K562 (cell line): ENCODE data around the gene UNC13C. TPM values are rescaled to one million over a fixed set of nuclear protein-coding genes. Genes with fewer than 3 reads are reported as not detected.

Experiments
- ATAC-seq: fragments of 200-7000 bp; cut with Tn5 transposase; 3 replicates; pipeline ENCODE4 v1.9.1; 2020; ENCODE audit warnings: moderate library complexity
- BruUV-seq: library from RNA; stranded (reverse); fragments of 400-500 nt; replicated peaks from 2 replicates; lab custom pipeline; 2021; lab: Mats Ljungman, UMichigan
- CTCF ChIA-PET: fragments of 300-600 bp; formaldehyde crosslinking; extraction: SDS; loops from one replicate; lab custom pipeline; 2021; ENCODE audit warnings: low intra/inter-chr PET ratio; lab: Yijun Ruan, JAX
- POLR2A ChIA-PET: fragments of 300-600, 350-650 bp; sonication (Branson Sonifier 250); formaldehyde crosslinking; extraction: SDS; loops from one replicate; lab custom pipeline; 2021; ENCODE audit warnings: antibody characterized with exemption, inconsistent platforms; lab: Yijun Ruan, JAX
- DNase-seq, 4 experiments: peaks; one replicate each; pipeline versions ENCODE4 v3.0.0 to v3.0.0-alpha.2; 2011 to 2018; ENCODE audit warnings: low spot score in 3 of 4, mixed read lengths in 3 of 4; ENCODE audit errors: extremely low read depth in 1 of 4
- FAIRE-seq: peaks from 2 replicates; lab custom pipeline; 2011; peaks lifted over from hg19 to GRCh38; lab: Jason Lieb, UNC
- H2AFZ ChIP-seq: 2 replicates; pipeline ENCODE4 v1.6.0; 2011; ENCODE audit warnings: low read depth, low read length, control low read depth, inconsistent platforms
- H3K27ac ChIP-seq: fragments of 200-600 bp; 3 replicates; pipeline ENCODE4 v1.8.0; 2011; ENCODE audit warnings: low read depth, mild to moderate bottlenecking, control low read depth, inconsistent platforms, low read length, moderate library complexity, mixed read lengths; ENCODE audit errors: extremely low read depth
- H3K27me3 ChIP-seq, 2 experiments: fragments of 300-600 bp in 1 of 2; 2 replicates in 1 of 2; 3 replicates in 1 of 2; pipeline versions ENCODE4 v1.6.0 to v1.8.0; 2011; ENCODE audit warnings: inconsistent platforms in 2 of 2, low read length in 2 of 2, mild to moderate bottlenecking in 1 of 2, mixed read lengths in 1 of 2, moderate library complexity in 1 of 2; ENCODE audit not compliant: control insufficient read depth in 2 of 2, insufficient read depth in 2 of 2
- H3K36me3 ChIP-seq: fragments of 300-600 bp; 3 replicates; pipeline ENCODE4 v1.8.0; 2011; ENCODE audit warnings: mild to moderate bottlenecking, low read length, inconsistent platforms; ENCODE audit not compliant: control insufficient read depth, insufficient read depth
- H3K4me1 ChIP-seq, 2 experiments: fragments of 200-600 bp in 1 of 2; replicated peaks in 1 of 2; 2 replicates in 1 of 2; 3 replicates in 1 of 2; pipeline versions ENCODE4 v1.5.1 to v1.8.0; 2011; ENCODE audit warnings: inconsistent platforms in 2 of 2, low read length in 2 of 2, mild to moderate bottlenecking in 1 of 2, mixed read lengths in 1 of 2, moderate library complexity in 1 of 2; ENCODE audit not compliant: control insufficient read depth in 2 of 2, insufficient read depth in 2 of 2
- H3K4me2 ChIP-seq: 2 replicates; pipeline ENCODE4 v1.6.1; 2011; ENCODE audit warnings: low read length, control low read depth, inconsistent platforms, mixed read lengths; ENCODE audit not compliant: insufficient read depth
- H3K4me3 ChIP-seq: fragments of 200-600 bp; sonication (generic), shearing (Covaris generic); 2 replicates; pipeline ENCODE4 v1.5.1; 2016; ENCODE audit warnings: control low read depth, inconsistent platforms
- H3K79me2 ChIP-seq: fragments of 200-600 bp; 3 replicates; pipeline ENCODE4 v1.8.0; 2011; ENCODE audit warnings: low read length, inconsistent platforms; ENCODE audit not compliant: control insufficient read depth, insufficient read depth
- H3K9ac ChIP-seq, 2 experiments: 2 replicates each; pipeline versions ENCODE4 v1.6.0 to v1.6.1; 2011; ENCODE audit warnings: low read depth in 2 of 2, low read length in 2 of 2, control low read depth in 1 of 2, inconsistent platforms in 1 of 2, mild to moderate bottlenecking in 1 of 2, mixed read lengths in 1 of 2; ENCODE audit not compliant: insufficient read depth in 1 of 2
- H3K9me1 ChIP-seq: one replicate; pipeline ENCODE4 v1.6.0; 2011; ENCODE audit warnings: inconsistent platforms, mild to moderate bottlenecking, low read length, moderate library complexity; ENCODE audit not compliant: control insufficient read depth, insufficient read depth
- H3K9me3 ChIP-seq: replicated peaks from 2 replicates; pipeline ENCODE4 v1.5.1; 2011; ENCODE audit warnings: low read depth, low read length, inconsistent platforms; ENCODE audit not compliant: control insufficient read depth, insufficient read depth
- H4K20me1 ChIP-seq: replicated peaks from 2 replicates; pipeline ENCODE4 v1.6.1; 2011; ENCODE audit warnings: low read length, inconsistent platforms, mixed read lengths; ENCODE audit not compliant: control insufficient read depth, insufficient read depth
- HMG20B ChIP-seq: fragments of 250-450 bp; sonication (Bioruptor Pico); IDR thresholded peaks from 2 replicates; pipeline ENCODE4 v1.5.0; 2021; ENCODE audit warnings: mild to moderate bottlenecking
- KAT8 ChIP-seq: fragments of 450-650 bp; IDR thresholded peaks from 2 replicates; pipeline ENCODE4 v1.6.1; 2016; ENCODE audit warnings: low read depth, mild to moderate bottlenecking
- MCM7 ChIP-seq, 2 experiments: fragments of 450-650 bp; IDR thresholded peaks; 2 replicates each; pipeline ENCODE4 v1.6.1; 2016 to 2018
- POLR2AphosphoS5 ChIP-seq: IDR thresholded peaks from 2 replicates; pipeline ENCODE4 v1.6.1; 2011; ENCODE audit warnings: mild to moderate bottlenecking, low read depth, low read length, moderate library complexity; ENCODE audit not compliant: control insufficient read depth, insufficient read depth
- RB1 ChIP-seq: fragments of 450-650 bp; IDR thresholded peaks from 2 replicates; pipeline ENCODE4 v1.6.1; 2017; ENCODE audit warnings: low read depth, mild to moderate bottlenecking
- ZFPM2 ChIP-seq: fragments of 250-450 bp; sonication (Bioruptor Pico); IDR thresholded peaks from 2 replicates; pipeline ENCODE4 v1.5.1; 2022; ENCODE audit warnings: mild to moderate bottlenecking
- ZKSCAN3 ChIP-seq: fragments of 250-450 bp; sonication (Bioruptor Pico); IDR thresholded peaks from 2 replicates; pipeline ENCODE4 v1.4.0; 2020
- WGBS: fragments of 100-300 bp; shearing (Covaris generic); methylation state at CpG from one replicate; pipeline ENCODE4 v1.1.6; 2016; ENCODE audit warnings: low coverage, mixed read lengths; ENCODE audit not compliant: insufficient coverage; ENCODE audit errors: missing lambda C conversion rate; 5-methylcytosine and 5-hydroxymethylcytosine counted together
- in situ Hi-C: fragments of 300-500 bp; cut with MboI; formaldehyde crosslinking; loops from 4 replicates; pipeline ENCODE4 v1.15.0; 2018; ENCODE audit warnings: inconsistent platforms, mixed read lengths
- intact Hi-C: fragments of 100-400 bp; cut with micrococcal nuclease; formaldehyde crosslinking; loops from 2 replicates; pipeline ENCODE4 v1.14.2; 2022
- polyA plus RNA-seq, 8 experiments: library from polyadenylated mRNA; depleted of rRNA in 4 of 8; stranded (reverse) in 5 of 8; unstranded in 3 of 8; fragments of >200 nt; fragmentation: Nextera tagmentation in 2 of 8; fragmentation: Illumina TruSeq in 1 of 8; extraction: Ambion mirVana in 2 of 8; extraction: Trizol in 1 of 8; gene quantifications; 2 replicates each; pipeline versions ENCODE4 v1.2.1 to v1.2.3, GENCODE V29; 2011 to 2014; ENCODE audit warnings: inconsistent platforms in 1 of 8, missing spikeins in 1 of 8
- total RNA-seq, 7 experiments: library from RNA; depleted of rRNA in 6 of 7; stranded (reverse); fragments of >200 nt in 6 of 7; fragmentation: Illumina TruSeq in 2 of 7; extraction: Trizol in 2 of 7; gene quantifications; 2 replicates each; pipeline versions ENCODE4 v1.2.1 to v1.2.3, GENCODE V29; 2011 to 2021; ENCODE audit warnings: low replicate concordance in 1 of 7
- TF ChIP-seq, protein P1 (sequence below): fragments of 450-650 bp; formaldehyde crosslinking; IDR thresholded peaks from 2 replicates; pipeline ENCODE4 v1.4.0; 2020; ENCODE audit warnings: mild to moderate bottlenecking
- TF ChIP-seq, protein P2 (sequence below): fragments of 250-450 bp; sonication (Bioruptor Pico); IDR thresholded peaks from 2 replicates; pipeline ENCODE4 v1.8.0; 2022; ENCODE audit warnings: inconsistent platforms

UNC13C gene
- total and polyA plus RNA-seq, 9 of the 15 experiments (the other 6 are each of a cell fraction or from before 2014, with no cell fraction given) = not detected

GRCh38 chr15:54571576-54571975 lies 593.3 kb downstream of the UNC13C start:
- H3K36me3 ChIP-seq = no peaks in the 10 kb centered on the region
- no peaks in the 10 kb centered on the region for H3K27me3 ChIP-seq
- no peaks in the 10 kb centered on the region for H3K9me1 ChIP-seq
- 0 out of 2 replicates have a peak, but pooled peaks cover 1% of the 10 kb centered on the region for H3K9me3 ChIP-seq
- POLR2A ChIA-PET = no interaction called here
- no TSS peak for BruUV-seq
- TF ChIP-seq POLR2AphosphoS5 (no peak), HMG20B (CRISPR knock-in tag) (no peak), ZFPM2 (CRISPR knock-in tag) (no peak), RB1 (no peak)
- TF ChIP-seq, all 486 proteins: peak for 0
- Histone ChIP-seq H2AFZ (no peak overlapping the region), H3K4me1 (no peaks in the 10 kb centered on the region), H3K4me3 (no peak overlapping the region), H3K79me2 (no peaks in the 10 kb centered on the region), H4K20me1 (no peaks in the 10 kb centered on the region), H3K27ac (no peak overlapping the region), H3K4me2 (no peak overlapping the region), H3K9ac (no peak overlapping the region)
- intact Hi-C loops (no loop called here), in situ Hi-C loops (no loop called here)
- 0% methylated on average over 1 of the region's 1 CpG for WGBS
- ATAC-seq = no peak
- no peak for FAIRE-seq
- DNase-seq = no peak
- CTCF ChIA-PET = no interaction called here

GRCh38 chr15:54575586-54575985 lies 597.3 kb downstream of the UNC13C start:
- TF ChIP-seq KAT8 = no peak
- TF ChIP-seq, protein P1, sequence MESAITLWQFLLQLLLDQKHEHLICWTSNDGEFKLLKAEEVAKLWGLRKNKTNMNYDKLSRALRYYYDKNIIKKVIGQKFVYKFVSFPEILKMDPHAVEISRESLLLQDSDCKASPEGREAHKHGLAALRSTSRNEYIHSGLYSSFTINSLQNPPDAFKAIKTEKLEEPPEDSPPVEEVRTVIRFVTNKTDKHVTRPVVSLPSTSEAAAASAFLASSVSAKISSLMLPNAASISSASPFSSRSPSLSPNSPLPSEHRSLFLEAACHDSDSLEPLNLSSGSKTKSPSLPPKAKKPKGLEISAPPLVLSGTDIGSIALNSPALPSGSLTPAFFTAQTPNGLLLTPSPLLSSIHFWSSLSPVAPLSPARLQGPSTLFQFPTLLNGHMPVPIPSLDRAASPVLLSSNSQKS (CRISPR knock-in tag) = no peak
- TF ChIP-seq, protein P2, sequence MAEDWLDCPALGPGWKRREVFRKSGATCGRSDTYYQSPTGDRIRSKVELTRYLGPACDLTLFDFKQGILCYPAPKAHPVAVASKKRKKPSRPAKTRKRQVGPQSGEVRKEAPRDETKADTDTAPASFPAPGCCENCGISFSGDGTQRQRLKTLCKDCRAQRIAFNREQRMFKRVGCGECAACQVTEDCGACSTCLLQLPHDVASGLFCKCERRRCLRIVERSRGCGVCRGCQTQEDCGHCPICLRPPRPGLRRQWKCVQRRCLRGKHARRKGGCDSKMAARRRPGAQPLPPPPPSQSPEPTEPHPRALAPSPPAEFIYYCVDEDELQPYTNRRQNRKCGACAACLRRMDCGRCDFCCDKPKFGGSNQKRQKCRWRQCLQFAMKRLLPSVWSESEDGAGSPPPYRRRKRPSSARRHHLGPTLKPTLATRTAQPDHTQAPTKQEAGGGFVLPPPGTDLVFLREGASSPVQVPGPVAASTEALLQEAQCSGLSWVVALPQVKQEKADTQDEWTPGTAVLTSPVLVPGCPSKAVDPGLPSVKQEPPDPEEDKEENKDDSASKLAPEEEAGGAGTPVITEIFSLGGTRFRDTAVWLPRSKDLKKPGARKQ (CRISPR knock-in tag) = no peak
- no peak for TF ChIP-seq ZKSCAN3 (CRISPR knock-in tag)
- TF ChIP-seq MCM7 (IDR thresholded peaks at IDR 0.05) = no peak
- Histone ChIP-seq H4K20me1 (no peaks in the 10 kb centered on the region), H2AFZ (no peak overlapping the region), H3K36me3 (no peaks in the 10 kb centered on the region), H3K4me2 (no peak overlapping the region), H3K9me3 (0 out of 2 replicates have a peak, but pooled peaks cover 1% of the 10 kb centered on the region), H3K9ac (no peak overlapping the region), H3K4me1 (no peaks in the 10 kb centered on the region), H3K9me1 (no peaks in the 10 kb centered on the region), H3K27me3 (no peaks in the 10 kb centered on the region), H3K27ac (no peak overlapping the region), H3K4me3 (no peak overlapping the region), H3K79me2 (no peaks in the 10 kb centered on the region)
- FAIRE-seq = no peak
- WGBS = 0% methylated on average over 1 of the region's 1 CpG
- ATAC-seq = no peak
- no TSS peak for BruUV-seq
- intact Hi-C loops = no loop called here
- DNase-seq = no peak
- ChIA-PET CTCF (no interaction called here), POLR2A (no interaction called here)
- in situ Hi-C loops = no loop called here
